ENCODE data around the gene NAALADL2.
"Not testable (repeated sequence)": the region's sequence is repeated elsewhere in the genome, so short reads cannot be mapped to it uniquely, and the experiment has no call there.

Gene NAALADL2

DNA sequence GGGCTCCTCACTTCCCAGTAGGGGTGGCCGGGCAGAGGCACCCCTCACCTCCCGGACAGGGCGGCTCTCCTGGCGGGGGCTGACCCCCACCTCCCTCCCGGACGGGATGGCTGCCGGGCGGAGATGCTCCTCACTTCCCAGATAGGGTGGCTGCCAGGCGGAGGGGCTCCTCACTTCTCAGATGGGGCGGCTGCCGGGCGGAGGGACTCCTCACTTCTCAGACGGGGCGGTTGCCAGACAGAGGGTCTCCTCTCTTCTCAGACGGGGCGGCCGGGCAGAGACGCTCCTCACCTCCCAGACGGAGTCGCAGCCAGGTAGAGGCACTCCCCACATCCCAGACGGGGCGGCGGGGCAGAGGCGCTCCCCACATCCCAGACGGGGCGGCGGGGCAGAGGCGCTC, 273.6 kb downstream of the NAALADL2 start:
- DNase-seq (ENCODE audit: low spot score) = not testable (repeated sequence)

DNA sequence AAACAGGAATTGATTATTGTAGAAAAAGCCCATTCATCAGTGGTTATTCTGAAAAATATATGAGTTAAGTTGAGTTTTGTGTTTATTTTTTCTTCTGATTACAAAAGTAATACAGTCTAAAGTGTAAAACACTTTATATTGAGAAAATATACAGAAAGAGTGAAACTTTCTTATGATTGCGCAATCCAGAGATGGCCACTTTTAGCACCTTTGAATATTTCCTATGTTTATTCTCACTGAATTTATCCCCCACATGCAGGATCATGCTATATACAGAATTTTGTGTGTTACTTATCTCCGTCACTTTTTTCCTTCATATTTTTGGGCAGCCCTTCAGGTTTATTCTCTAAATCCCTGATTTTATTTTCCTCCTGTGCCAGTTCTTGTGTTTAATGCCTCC, 285.2 kb downstream of the NAALADL2 start:
- no peak for DNase-seq (ENCODE audit: low spot score)

DNA sequence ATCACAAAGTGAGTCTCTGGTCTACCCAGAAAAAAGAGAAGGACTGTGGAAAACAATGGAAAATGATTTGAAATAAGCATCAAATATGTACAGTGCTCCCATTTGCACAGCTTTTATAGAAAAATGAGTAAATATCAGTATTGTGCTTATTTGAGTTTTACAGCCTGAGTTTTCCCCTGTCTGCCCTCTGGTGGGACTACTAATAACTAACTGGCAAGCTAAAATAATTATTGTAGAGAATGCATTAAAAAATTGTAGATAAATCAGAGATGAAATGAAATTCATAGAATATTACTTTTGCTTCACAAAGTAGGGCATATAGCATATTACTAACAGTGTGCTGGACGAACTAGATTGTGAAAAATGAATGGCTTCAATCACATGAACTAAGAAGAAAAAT, 287.1 kb downstream of the NAALADL2 start:
- no peak for DNase-seq (ENCODE audit: low spot score)

DNA sequence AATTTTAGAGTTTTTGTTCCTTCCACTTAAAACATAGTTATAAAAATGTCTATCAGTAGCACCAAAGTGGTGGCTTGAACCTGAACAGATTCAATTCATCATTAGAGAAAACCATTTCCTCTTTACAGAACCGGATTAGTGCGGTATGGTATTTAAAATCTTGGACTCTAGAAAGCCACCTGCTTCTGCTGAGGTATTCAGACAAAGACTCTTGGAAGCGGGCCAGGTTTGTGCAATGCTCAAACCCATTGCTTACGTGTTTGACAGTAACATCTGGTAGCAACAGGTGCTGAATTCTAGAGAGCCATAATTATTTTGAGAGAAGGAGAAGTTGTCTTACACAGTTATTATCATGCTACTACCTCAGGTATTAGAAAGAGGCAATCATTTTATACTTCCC, 290.5 kb downstream of the NAALADL2 start:
- no peak for DNase-seq (ENCODE audit: low spot score)

- no peak for DNase-seq (ENCODE audit: low spot score)
Observed at GRCh38 chr3:175150812-175151401, 291.8 kb downstream of the NAALADL2 start.

- DNase-seq (ENCODE audit: low spot score) = no peak
Observed at GRCh38 chr3:175153595-175153994, 294.5 kb downstream of the NAALADL2 start.

DNA sequence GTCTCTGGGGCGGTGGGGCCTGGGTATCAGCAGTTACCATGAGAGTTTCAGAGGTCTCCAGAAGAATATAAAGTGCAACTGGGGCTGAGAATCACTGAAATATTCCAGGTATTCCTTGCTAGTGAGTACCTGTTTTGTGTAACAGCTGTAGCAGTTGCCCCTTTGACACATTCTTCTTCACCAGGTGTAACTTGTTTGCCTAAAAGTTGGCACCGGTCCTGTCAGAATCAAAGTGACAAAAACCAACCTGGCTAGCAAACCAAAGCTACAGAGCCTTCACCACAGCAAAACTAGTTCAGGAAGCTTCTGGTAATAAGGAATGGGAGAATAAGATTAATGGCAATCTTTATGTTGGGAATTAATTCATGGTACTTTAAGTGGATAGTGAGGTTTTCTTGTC, 296.0 kb downstream of the NAALADL2 start:
- no peak for DNase-seq (ENCODE audit: low spot score)

DNA sequence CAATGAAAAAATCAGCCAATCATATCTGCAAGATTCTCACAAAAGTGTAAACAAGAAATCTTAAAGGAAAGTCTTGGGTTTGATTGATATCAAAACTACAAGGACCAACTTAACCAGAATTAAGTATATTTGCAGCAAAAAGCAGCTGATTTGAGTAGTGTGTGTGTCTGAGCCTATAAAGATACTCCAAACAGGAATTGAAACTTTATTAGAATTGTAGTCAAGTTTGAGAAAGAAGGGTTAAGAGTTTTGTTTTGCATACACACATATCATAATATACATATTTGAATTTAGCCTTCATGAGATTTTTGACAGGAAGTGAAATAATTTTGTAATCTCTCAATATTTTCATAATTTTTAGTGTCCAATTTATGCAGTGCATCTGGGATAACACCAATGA, 300.1 kb downstream of the NAALADL2 start:
- DNase-seq (ENCODE audit: low spot score) = no peak

- DNase-seq (ENCODE audit: low spot score) = no peak
Observed at GRCh38 chr3:175161291-175161690, 302.2 kb downstream of the NAALADL2 start.

- DNase-seq (ENCODE audit: low spot score) = no peak
Observed at GRCh38 chr3:175163686-175164085, 304.6 kb downstream of the NAALADL2 start.

- DNase-seq (ENCODE audit: low spot score) = not testable (repeated sequence)
Observed at GRCh38 chr3:175173117-175173516, 314.0 kb downstream of the NAALADL2 start.

DNA sequence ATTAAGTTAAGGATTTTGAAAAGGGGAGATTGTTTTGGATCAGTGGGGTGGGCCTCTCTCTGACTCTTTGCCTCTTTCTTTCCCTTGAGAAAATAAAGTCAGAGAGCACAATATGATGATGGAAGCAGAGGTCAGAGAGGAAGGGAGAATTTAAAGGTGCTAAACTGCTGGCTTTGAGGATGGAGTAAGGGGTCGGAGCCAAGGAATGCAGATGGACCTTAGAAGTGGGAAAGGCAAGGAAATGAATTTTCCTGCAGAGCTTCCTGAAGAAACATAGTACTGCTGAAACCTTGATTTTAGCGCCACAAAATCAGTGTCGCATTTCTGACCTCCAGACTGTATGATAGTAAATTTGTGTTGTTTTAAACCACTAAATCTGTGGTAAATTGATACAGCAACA, 317.4 kb downstream of the NAALADL2 start:
- DNase-seq (ENCODE audit: low spot score) = no peak

GRCh38 chr3:175179055-175179454, 319.9 kb downstream of the NAALADL2 start:
- DNase-seq (ENCODE audit: low spot score) = no peak

DNA sequence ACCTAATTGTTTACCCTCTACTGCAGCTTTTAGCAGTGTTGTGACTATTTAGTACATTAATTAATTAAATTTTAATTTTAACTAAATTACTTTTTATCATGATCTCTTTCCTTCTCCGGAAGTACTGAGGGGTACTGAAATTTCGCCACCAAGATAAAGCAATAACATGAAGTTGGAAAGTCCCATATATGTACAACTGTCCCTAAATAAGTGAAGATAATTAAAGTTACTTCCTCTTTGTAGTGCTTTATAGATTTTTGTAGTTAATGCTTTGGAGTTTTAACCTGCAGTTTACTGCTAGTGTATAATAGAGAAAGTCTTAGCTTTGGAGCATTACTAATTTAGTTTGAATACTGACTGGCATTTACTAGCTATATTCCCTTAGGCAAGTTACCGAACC, 325.3 kb downstream of the NAALADL2 start:
- no peak for DNase-seq (ENCODE audit: low spot score)

DNA sequence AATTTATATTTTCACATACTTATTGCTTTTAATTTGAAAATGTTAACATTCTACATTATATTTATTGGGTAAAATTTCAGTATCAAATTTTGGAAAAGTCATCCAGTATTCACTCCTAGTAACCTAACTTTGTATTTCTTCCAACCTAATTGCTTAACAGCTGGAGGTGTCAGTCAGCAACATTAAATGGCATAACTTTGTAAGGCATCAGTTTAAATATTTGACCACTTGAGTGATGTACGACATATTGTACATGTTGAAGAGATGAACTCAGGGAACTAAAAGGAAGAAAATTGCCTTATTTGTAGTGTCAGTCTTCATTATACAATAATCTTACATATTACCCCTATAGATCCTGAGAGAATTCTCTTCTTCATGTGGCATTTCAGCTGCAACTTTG, 326.8 kb downstream of the NAALADL2 start:
- no peak for DNase-seq (ENCODE audit: low spot score)

GRCh38 chr3:175186511-175186910, 327.4 kb downstream of the NAALADL2 start:
- DNase-seq (ENCODE audit: low spot score) = no peak

DNA sequence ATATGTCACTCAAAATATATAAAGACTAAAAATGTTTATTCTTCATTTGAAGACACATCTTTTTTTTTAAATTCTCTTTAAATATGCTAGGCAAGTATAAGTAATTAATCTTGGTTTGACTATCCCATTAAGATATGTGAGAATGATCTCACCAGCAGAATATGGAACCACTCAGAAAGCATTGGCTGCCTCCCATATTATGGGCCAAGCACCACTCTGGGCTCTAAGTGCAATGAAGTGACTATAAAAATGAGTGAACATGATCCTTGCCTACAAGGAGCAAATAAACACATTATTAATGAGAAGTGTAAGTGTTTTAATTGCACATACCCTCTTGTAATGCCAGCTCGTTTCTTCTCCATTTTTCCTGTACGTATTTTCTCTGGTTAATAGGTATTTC, 328.5 kb downstream of the NAALADL2 start:
- no peak for DNase-seq (ENCODE audit: low spot score)

DNA sequence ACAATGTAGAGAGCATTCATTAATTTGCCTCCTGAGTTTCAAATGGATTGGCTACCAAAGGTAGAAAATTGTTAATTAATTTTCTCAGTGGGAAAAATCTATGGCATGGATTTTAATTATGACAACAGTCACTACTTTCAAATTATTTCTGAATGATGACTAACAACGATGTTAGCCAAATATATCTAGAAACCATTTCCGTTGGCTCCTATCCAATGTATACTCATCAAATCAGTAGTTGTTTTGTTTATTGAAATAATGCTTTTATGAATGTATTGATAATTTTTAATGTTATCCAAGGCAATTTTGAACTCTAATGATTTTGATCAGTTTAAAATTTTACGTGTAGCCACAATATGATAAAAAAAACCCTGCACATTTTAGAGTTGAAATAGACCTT, 333.4 kb downstream of the NAALADL2 start:
- DNase-seq (ENCODE audit: low spot score) = no peak

- no peak for DNase-seq (ENCODE audit: low spot score)
Observed at GRCh38 chr3:175193815-175194518, 334.8 kb downstream of the NAALADL2 start.

- DNase-seq (ENCODE audit: low spot score) = no peak
Observed at GRCh38 chr3:175198991-175199783, 340.1 kb downstream of the NAALADL2 start.

- DNase-seq (ENCODE audit: low spot score) = no peak
Observed at GRCh38 chr3:175199961-175200360, 340.8 kb downstream of the NAALADL2 start.

DNA sequence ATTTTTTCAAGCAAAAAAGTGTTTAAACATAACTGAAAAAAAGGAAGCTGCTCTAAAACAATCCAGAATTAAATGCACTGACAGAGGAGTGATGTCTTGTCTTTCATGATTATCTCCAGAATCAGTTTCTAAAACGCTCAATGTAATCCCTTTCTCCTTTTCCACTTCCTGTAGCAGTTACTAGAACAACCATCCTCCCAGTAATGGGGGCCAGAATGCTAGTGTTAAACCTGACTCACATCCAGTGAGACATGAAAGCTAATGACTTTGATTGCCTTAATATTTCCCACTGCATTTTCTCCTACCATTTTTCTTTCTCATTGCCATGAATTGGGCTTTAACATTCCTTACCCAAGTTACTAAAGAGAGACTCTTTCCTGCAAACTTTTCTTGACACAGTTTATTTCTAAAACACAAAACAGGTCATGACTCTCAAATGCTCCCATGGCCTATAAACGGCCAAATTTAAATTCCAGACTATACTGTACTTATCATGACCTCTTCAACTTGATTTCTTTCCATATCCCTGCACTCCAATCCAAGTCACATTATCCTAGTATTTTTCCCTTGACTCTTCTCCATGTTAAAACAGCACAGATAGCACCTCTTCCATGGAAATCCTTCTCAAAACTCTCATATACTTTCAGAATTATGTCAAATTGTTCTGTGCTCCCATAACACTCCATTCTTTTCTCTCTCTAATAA, 341.4 kb downstream of the NAALADL2 start:
- no peak for DNase-seq (ENCODE audit: low spot score)

DNA sequence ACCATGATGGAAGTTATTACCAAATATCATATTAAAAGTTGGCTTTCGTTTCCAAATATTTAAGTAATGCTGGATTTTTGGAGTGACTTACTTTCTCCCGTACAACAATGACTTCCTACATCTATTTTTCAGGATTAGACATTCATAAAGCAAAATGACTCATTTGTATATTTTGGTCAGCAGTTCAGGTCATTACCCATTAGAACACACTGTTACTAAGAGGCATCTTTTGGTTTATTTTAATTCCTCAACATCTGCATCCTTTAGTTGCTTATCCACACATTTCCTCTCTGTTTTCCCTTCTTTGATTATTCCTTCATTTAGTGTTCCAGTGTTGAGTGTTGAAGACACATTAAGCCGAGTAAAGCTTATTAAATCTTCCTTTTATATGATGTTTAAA, 348.2 kb downstream of the NAALADL2 start:
- DNase-seq (ENCODE audit: low spot score) = no peak

All from CD4-positive, alpha-beta T cell treated with Interleukin-2 at 100 ng/mL for 4 hours (primary cell).